22Rv1 (cell line): ENCODE measurements around the gene GSS.

Experiments used
- CTCF ChIP-seq: fragments of 450-650 bp; IDR thresholded peaks from 2 replicates; pipeline ENCODE4 v1.5.1; 2017; ENCODE audit warnings: mild to moderate bottlenecking
- ZFX ChIP-seq: fragments of 450-650 bp; IDR thresholded peaks from 2 replicates; pipeline ENCODE4 v1.6.1; 2017; ENCODE audit warnings: antibody characterized with exemption, borderline replicate concordance

- TF ChIP-seq CTCF (peak; percentile 16; the same call in 1 of the 2 replicates), ZFX (no peak)
Measured at GRCh38 chr20:35002426-35003210, 47.0 kb upstream of the GSS start.
